Lung microvascular endothelial cell (primary cell): ENCODE data around the gene SBF2. TPM values are rescaled to one million over a fixed set of nuclear protein-coding genes. Genes with fewer than 3 reads are reported as not detected.

ENCODE experiments used
- DNase-seq, 2 donors: peaks; one replicate each; pipeline versions ENCODE4 v3.0.0 to v3.0.0-alpha.2; 2010; ENCODE audit warnings: low read depth in 2 of 2
- total RNA-seq: library from RNA; depleted of rRNA; stranded (reverse); fragments of >200 nt; gene quantifications from 2 replicates; pipeline ENCODE4 v1.2.1, GENCODE V29; 2014

Gene SBF2
- total RNA-seq, 1 donor from 2014 or later: 50.8 TPM

GRCh38 chr11:10302359-10302743 lies 8.3 kb upstream of the SBF2 start:
- DNase-seq: no peak

- DNase-seq: no peak
These were observed 7.8 kb upstream of the SBF2 start for GRCh38 chr11:10301656-10302358.

GRCh38 chr11:10298342-10298741 lies 4.3 kb upstream of the SBF2 start:
- no peak for DNase-seq

GRCh38 chr11:10295064-10295901 lies 1.3 kb upstream of the SBF2 start:
- DNase-seq: peak; percentile 18 to 40

- peak; percentile 61 to 64 for DNase-seq
These were observed 403 bp upstream of the SBF2 start for GRCh38 chr11:10294290-10294953.

- DNase-seq: peak; percentile 24 to 90
These were observed 2.0 kb downstream of the SBF2 start for GRCh38 chr11:10291801-10292638.

- DNase-seq: no peak
These were observed 4.1 kb downstream of the SBF2 start for GRCh38 chr11:10289765-10290380.

- no peak for DNase-seq
These were observed 4.9 kb downstream of the SBF2 start for GRCh38 chr11:10288881-10289764.

- DNase-seq: no peak
These were observed 6.0 kb downstream of the SBF2 start for GRCh38 chr11:10287766-10288715.

GRCh38 chr11:10287140-10287539 lies 6.9 kb downstream of the SBF2 start:
- DNase-seq: peak in 1 of 2 donors; percentile 24

- DNase-seq: no peak
These were observed 8.7 kb downstream of the SBF2 start for GRCh38 chr11:10285148-10285802.

GRCh38 chr11:10283991-10284390 lies 10.0 kb downstream of the SBF2 start:
- no peak for DNase-seq

GRCh38 chr11:10282117-10282516 lies 11.9 kb downstream of the SBF2 start:
- no peak for DNase-seq

GRCh38 chr11:10275714-10276113 lies 18.3 kb downstream of the SBF2 start:
- DNase-seq: no peak

- DNase-seq: no peak
These were observed 19.3 kb downstream of the SBF2 start for GRCh38 chr11:10274726-10275125.

GRCh38 chr11:10273738-10274137 lies 20.3 kb downstream of the SBF2 start:
- DNase-seq: no peak

GRCh38 chr11:10272132-10272531 lies 21.9 kb downstream of the SBF2 start:
- DNase-seq: no peak
